ENCODE results near the gene KCNAB1.

Gene KCNAB1

GRCh38 chr3:156144060-156144459, 23.7 kb downstream of the KCNAB1 start:
- TF ChIP-seq PPARA (CRISPR knock-in tag; IDR thresholded peaks at IDR 0.05; ENCODE audit: borderline replicate concordance) (no peak), TOX (CRISPR knock-in tag; IDR thresholded peaks at IDR 0.05; ENCODE audit: borderline replicate concordance) (no peak), ARNTL (CRISPR knock-in tag; IDR thresholded peaks at IDR 0.05; ENCODE audit: borderline replicate concordance, low read depth) (no peak), SNAI2 (CRISPR knock-in tag; IDR thresholded peaks at IDR 0.05) (no peak), OSR1 (CRISPR knock-in tag; IDR thresholded peaks at IDR 0.05) (no peak)
- no peak for ATAC-seq

GRCh38 chr3:156145866-156146265, 25.5 kb downstream of the KCNAB1 start:
- TF ChIP-seq TSHZ2 (CRISPR knock-in tag; IDR thresholded peaks at IDR 0.05) (no peak), POU6F1 (CRISPR knock-in tag; IDR thresholded peaks at IDR 0.05; ENCODE audit: borderline replicate concordance, low read depth) (no peak), ZFP30 (CRISPR knock-in tag; IDR thresholded peaks at IDR 0.05) (no peak), PATZ1 (CRISPR knock-in tag; IDR thresholded peaks at IDR 0.05; ENCODE audit: borderline replicate concordance) (no peak), ISL1 (CRISPR knock-in tag; IDR thresholded peaks at IDR 0.05) (no peak), ZNF70 (CRISPR knock-in tag; IDR thresholded peaks at IDR 0.05) (no peak)
- ATAC-seq: no peak

- TF ChIP-seq ZNF70 (CRISPR knock-in tag; IDR thresholded peaks at IDR 0.05) (no peak), BACH2 (CRISPR knock-in tag; IDR thresholded peaks at IDR 0.05; ENCODE audit: borderline replicate concordance) (no peak), ESRRG (CRISPR knock-in tag; IDR thresholded peaks at IDR 0.05) (no peak), ZFP30 (CRISPR knock-in tag; IDR thresholded peaks at IDR 0.05) (no peak), ZFP3 (CRISPR knock-in tag; IDR thresholded peaks at IDR 0.05) (no peak), POU6F1 (CRISPR knock-in tag; IDR thresholded peaks at IDR 0.05; ENCODE audit: borderline replicate concordance, low read depth) (no peak), SNAI2 (CRISPR knock-in tag; IDR thresholded peaks at IDR 0.05) (no peak), ZC3H10 (CRISPR knock-in tag; IDR thresholded peaks at IDR 0.05) (no peak), RARB (CRISPR knock-in tag; IDR thresholded peaks at IDR 0.05) (no peak), ISL1 (CRISPR knock-in tag; IDR thresholded peaks at IDR 0.05) (no peak), ZNF8 (CRISPR knock-in tag; IDR thresholded peaks at IDR 0.05) (no peak), GLIS3 (CRISPR knock-in tag; IDR thresholded peaks at IDR 0.05) (no peak), TOX (CRISPR knock-in tag; IDR thresholded peaks at IDR 0.05; ENCODE audit: borderline replicate concordance) (no peak), ARNTL (CRISPR knock-in tag; IDR thresholded peaks at IDR 0.05; ENCODE audit: borderline replicate concordance, low read depth) (no peak), CSRNP3 (CRISPR knock-in tag; IDR thresholded peaks at IDR 0.05) (no peak), TSHZ2 (CRISPR knock-in tag; IDR thresholded peaks at IDR 0.05) (no peak), ZNF565 (CRISPR knock-in tag; conservative IDR thresholded peaks at IDR 0.05; ENCODE audit: low read depth) (no peak), OSR1 (CRISPR knock-in tag; IDR thresholded peaks at IDR 0.05) (no peak), TCF4 (CRISPR knock-in tag; IDR thresholded peaks at IDR 0.05; ENCODE audit: borderline replicate concordance) (no peak)
- no peak for ATAC-seq
Observed at GRCh38 chr3:156148345-156148945, 28.1 kb downstream of the KCNAB1 start.
